HG03520 (cell line): ENCODE results near the gene EDN1.

ENCODE experiments used
- ATAC-seq: cut with Tn5 transposase; IDR thresholded peaks from one replicate; pipeline ENCODE4 v1.9.1; 2021; ENCODE audit warnings: mild to moderate bottlenecking, moderate library complexity; ENCODE audit not compliant: unreplicated experiment

EDN1 gene

GRCh38 chr6:12289933-12290820 lies at the start of gene EDN1:
Gene EDN1 (plus strand): TSS chr6:12290361. CDS start chr6:12290630, 269 bp downstream.
- peak; percentile 67 for ATAC-seq

GRCh38 chr6:12241493-12242175 lies 48.5 kb upstream of the EDN1 start:
- ATAC-seq = no peak

- no peak for ATAC-seq
Measured at GRCh38 chr6:12243169-12243568, 47.0 kb upstream of the EDN1 start.

- ATAC-seq = no peak
Measured at GRCh38 chr6:12245360-12245759, 44.8 kb upstream of the EDN1 start.

GRCh38 chr6:12245763-12246718 lies 44.1 kb upstream of the EDN1 start:
- no peak for ATAC-seq

GRCh38 chr6:12246900-12247299 lies 43.3 kb upstream of the EDN1 start:
- no peak for ATAC-seq

- no peak for ATAC-seq
Measured at GRCh38 chr6:12249541-12250382, 40.4 kb upstream of the EDN1 start.

GRCh38 chr6:12250383-12250770 lies 39.8 kb upstream of the EDN1 start:
- ATAC-seq = no peak

GRCh38 chr6:12254210-12254609 lies 36.0 kb upstream of the EDN1 start:
- no peak for ATAC-seq

- no peak for ATAC-seq
Measured at GRCh38 chr6:12258191-12258590, 32.0 kb upstream of the EDN1 start.

- ATAC-seq = no peak
Measured at GRCh38 chr6:12258591-12259075, 31.5 kb upstream of the EDN1 start.

GRCh38 chr6:12260458-12261093 lies 29.6 kb upstream of the EDN1 start:
- no peak for ATAC-seq

GRCh38 chr6:12261502-12261901 lies 28.7 kb upstream of the EDN1 start:
- no peak for ATAC-seq

- no peak for ATAC-seq
Measured at GRCh38 chr6:12262236-12263061, 27.7 kb upstream of the EDN1 start.

GRCh38 chr6:12263403-12263802 lies 26.8 kb upstream of the EDN1 start:
- no peak for ATAC-seq

- no peak for ATAC-seq
Measured at GRCh38 chr6:12264671-12265070, 25.5 kb upstream of the EDN1 start.

GRCh38 chr6:12265296-12265695 lies 24.9 kb upstream of the EDN1 start:
- no peak for ATAC-seq

GRCh38 chr6:12265791-12266190 lies 24.4 kb upstream of the EDN1 start:
- ATAC-seq = no peak

- ATAC-seq = no peak
Measured at GRCh38 chr6:12266571-12266970, 23.6 kb upstream of the EDN1 start.
